ENCODE results near the gene FBXL5. TPM values are rescaled to one million over a fixed set of nuclear protein-coding genes. Genes with fewer than 3 reads are reported as not detected.

The FBXL5 gene
- total and polyA plus RNA-seq, 4 donors, result 69.3 to 81.1 (median 74.8) TPM

DNA sequence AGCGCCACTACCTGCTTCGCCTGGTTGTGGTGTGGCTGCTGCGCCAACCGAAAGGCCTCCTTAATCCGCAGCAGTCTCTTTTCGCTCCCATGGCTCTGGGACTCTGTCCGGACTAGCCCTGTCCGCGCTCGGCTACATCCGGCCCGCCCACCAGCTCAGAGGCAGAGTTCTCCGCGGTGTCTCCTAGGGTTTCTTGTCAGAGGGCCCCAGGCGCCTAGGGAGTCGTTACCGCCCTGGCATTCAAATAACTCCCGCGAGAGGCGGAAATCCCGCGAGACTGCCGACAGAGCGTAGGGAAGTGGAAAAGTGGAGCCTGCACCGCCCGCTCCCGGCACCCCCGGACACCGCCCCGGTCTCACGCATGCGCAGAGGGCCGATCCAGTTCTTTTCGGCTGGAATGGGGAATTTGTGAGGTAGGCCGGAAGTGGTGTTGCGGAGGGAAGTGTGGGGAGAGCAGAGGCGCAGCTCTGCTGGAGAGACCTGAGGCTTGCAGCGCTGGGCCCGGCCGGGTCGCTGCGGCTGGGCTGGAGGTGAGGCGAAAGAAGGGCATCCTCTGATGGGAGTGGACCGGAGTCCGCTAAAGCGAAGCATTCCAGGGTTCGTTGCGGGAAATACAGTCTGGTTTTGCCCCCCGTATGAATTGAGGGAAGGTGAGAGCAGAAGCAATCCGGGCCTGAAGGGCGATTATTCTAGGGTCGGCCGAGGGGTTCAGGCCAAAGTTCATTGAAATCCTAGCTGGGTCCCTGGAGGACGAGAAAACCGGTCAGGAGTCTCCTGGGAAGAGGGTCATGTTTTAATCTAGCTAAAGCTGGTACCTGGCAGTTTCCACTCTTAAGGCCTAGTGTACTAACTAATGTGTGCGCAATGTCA is 26.4 kb upstream of the FBXL5 start, which contains the start of gene FAM200B:
Gene FAM200B, plus strand, starts transcription at position 456 of the 870 bp plus-strand sequence. CDS start 5,151 bp downstream, outside the sequence.
- no peaks in the 10 kb centered on the region for H3K36me3 ChIP-seq (ENCODE audit: control insufficient read depth in 1 of 2, insufficient read depth in 2 of 2, low read length in 1 of 2)
- DNase-seq (peak; percentile 99 to 100), ATAC-seq (ENCODE audit: low FRiP score) (peak; percentile 100)
- no peaks in the 10 kb centered on the region for H3K9me3 ChIP-seq (ENCODE audit: control insufficient read depth, low read length)
- no peaks in the 10 kb centered on the region for H3K27me3 ChIP-seq (ENCODE audit: control insufficient read depth in 1 of 2, insufficient read depth in 2 of 2, low read length in 1 of 2)
- H3K27ac ChIP-seq (ENCODE audit: low read depth in 1 of 2, low read length in 2 of 2), result peak within 1 kb of the TSS in 1 of 2 donors; percentile 89
- peak within 1 kb of the TSS; percentile 72 to 93 for H3K4me3 ChIP-seq (ENCODE audit: low read length in 2 of 2)
- WGBS, 2 donors, result 0% methylated on average over 56 of the region's 56 CpGs
- peaks cover 0 to 6% of the 10 kb centered on the region in 2 donors for H3K4me1 ChIP-seq (ENCODE audit: control insufficient read depth in 1 of 2, insufficient read depth in 2 of 2, low read length in 2 of 2)
- intact Hi-C loops (cut with DNase I), result loop anchor here in 1 of 2 donors (2.0 kb wide), 1 partner anchor 25 kb away; no protein-coding TSS in a partner anchor

DNA sequence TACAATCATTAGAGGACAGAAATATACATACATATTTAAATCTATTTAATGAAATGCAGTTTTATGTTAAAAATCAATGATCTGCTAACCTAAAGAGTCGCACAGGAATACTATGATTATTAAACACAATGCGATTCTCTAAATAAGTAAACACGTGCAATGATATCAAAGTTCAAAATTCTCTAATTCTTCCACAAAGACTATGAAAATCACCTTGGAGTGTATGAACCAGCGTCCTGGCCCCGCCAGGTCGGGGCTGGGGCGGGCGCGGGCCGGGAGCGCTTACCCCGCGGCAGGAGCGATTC is 25.9 kb upstream of the FBXL5 start:
- Histone ChIP-seq H3K4me1 (ENCODE audit: control insufficient read depth in 1 of 2, insufficient read depth in 2 of 2, low read length in 2 of 2) (peaks cover 0 to 6% of the 10 kb centered on the region in 2 donors), H3K9me3 (ENCODE audit: control insufficient read depth, low read length) (no peaks in the 10 kb centered on the region), H3K36me3 (ENCODE audit: control insufficient read depth in 1 of 2, insufficient read depth in 2 of 2, low read length in 1 of 2) (no peaks in the 10 kb centered on the region), H3K4me3 (ENCODE audit: low read length in 2 of 2) (peak overlapping the region; percentile 23 to 36), H3K27ac (ENCODE audit: low read depth in 1 of 2, low read length in 2 of 2) (no peak overlapping the region), H3K27me3 (ENCODE audit: control insufficient read depth in 1 of 2, insufficient read depth in 2 of 2, low read length in 1 of 2) (no peaks in the 10 kb centered on the region)
- DNase-seq (no peak), ATAC-seq (ENCODE audit: low FRiP score) (no peak)
- WGBS, 2 donors, result 1 to 2% methylated on average over 14 of the region's 14 CpGs
- intact Hi-C loops (cut with DNase I), result loop anchor here in 1 of 2 donors (2.0 kb wide), 1 partner anchor 24 kb away; no protein-coding TSS in a partner anchor

DNA sequence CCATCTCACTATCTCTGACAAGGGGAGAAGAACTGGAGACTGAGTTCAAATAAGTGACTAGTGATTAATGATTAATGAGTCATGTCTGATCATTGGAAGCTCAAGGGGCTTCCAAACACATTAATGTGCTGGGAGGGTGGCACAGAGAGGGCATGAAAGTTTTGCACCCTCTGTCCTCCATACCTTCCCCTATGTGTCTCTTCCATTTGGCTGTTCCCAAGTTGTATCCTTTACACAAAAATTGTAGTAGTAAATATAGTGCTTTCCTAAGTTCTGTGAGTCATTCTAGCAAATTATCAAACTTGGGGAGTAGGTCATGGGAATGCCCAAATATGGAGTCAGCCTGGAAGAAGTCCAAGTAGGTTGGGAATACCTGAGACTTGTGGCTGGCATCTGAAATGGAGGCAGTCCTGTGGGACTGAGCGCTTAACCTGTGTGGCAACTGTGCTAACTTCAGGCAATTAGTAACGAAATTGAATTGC is 22.4 kb upstream of the FBXL5 start:
- Histone ChIP-seq H3K4me1 (ENCODE audit: control insufficient read depth in 1 of 2, insufficient read depth in 2 of 2, low read length in 2 of 2) (no peaks in the 10 kb centered on the region), H3K9me3 (ENCODE audit: control insufficient read depth, low read length) (no peaks in the 10 kb centered on the region), H3K4me3 (ENCODE audit: low read length in 2 of 2) (no peak overlapping the region), H3K27me3 (ENCODE audit: control insufficient read depth in 1 of 2, insufficient read depth in 2 of 2, low read length in 1 of 2) (no peaks in the 10 kb centered on the region), H3K27ac (ENCODE audit: low read depth in 1 of 2, low read length in 2 of 2) (no peak overlapping the region), H3K36me3 (ENCODE audit: control insufficient read depth in 1 of 2, insufficient read depth in 2 of 2, low read length in 1 of 2) (no peaks in the 10 kb centered on the region)
- no peak for DNase-seq
- ATAC-seq (ENCODE audit: low FRiP score), result no peak
- intact Hi-C loops (cut with DNase I), result no loop called here
- 88 to 93% methylated on average over 2 of the region's 2 CpGs for WGBS, 2 donors

DNA sequence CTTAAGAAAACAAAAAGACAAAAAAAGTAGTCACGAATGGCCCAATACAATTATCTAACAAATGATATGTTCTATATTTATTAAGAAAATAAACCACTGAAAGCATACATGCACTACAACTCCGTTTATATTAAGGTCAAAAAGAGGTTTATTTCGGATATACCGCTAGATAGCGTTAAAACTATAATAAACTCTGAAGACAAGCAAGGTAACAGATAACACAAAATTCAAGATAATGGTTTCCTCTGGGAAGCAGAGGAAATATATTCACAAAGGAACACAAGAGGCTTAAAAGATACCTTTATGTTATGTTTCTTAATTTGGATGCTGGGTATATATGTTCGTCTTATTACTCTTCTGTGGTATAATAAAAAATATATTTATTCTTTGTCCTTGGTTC is 21.7 kb upstream of the FBXL5 start:
- Histone ChIP-seq H3K36me3 (ENCODE audit: control insufficient read depth in 1 of 2, insufficient read depth in 2 of 2, low read length in 1 of 2) (no peaks in the 10 kb centered on the region), H3K4me3 (ENCODE audit: low read length in 2 of 2) (no peak overlapping the region), H3K4me1 (ENCODE audit: control insufficient read depth in 1 of 2, insufficient read depth in 2 of 2, low read length in 2 of 2) (no peaks in the 10 kb centered on the region), H3K27ac (ENCODE audit: low read depth in 1 of 2, low read length in 2 of 2) (no peak overlapping the region), H3K9me3 (ENCODE audit: control insufficient read depth, low read length) (no peaks in the 10 kb centered on the region), H3K27me3 (ENCODE audit: control insufficient read depth in 1 of 2, insufficient read depth in 2 of 2, low read length in 1 of 2) (no peaks in the 10 kb centered on the region)
- ATAC-seq (ENCODE audit: low FRiP score) (no peak), DNase-seq (no peak)
- intact Hi-C loops (cut with DNase I), result no loop called here
- 87 to 91% methylated on average over 6 of the region's 6 CpGs for WGBS, 2 donors

DNA sequence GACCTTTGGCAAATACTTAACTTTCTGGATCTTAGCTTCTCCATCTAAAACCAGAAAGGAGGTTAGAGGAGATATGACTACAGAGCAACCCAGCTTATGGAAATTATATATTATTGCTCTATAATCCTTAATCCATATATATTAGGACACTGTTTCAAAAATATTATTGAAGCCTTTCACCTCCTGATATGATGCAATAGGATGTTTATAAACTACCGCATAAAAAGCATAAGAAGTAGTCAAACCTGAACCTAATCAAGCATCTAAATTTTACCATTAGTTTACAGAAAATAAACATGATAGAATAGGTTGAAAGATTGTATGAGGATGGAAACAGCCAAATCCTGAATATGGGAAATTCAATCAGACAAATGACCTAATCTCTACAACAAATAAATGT is 20.9 kb upstream of the FBXL5 start:
- intact Hi-C loops (cut with DNase I), result no loop called here
- Histone ChIP-seq H3K9me3 (ENCODE audit: control insufficient read depth, low read length) (no peaks in the 10 kb centered on the region), H3K27me3 (ENCODE audit: control insufficient read depth in 1 of 2, insufficient read depth in 2 of 2, low read length in 1 of 2) (no peaks in the 10 kb centered on the region), H3K4me3 (ENCODE audit: low read length in 2 of 2) (no peak overlapping the region), H3K27ac (ENCODE audit: low read depth in 1 of 2, low read length in 2 of 2) (no peak overlapping the region), H3K4me1 (ENCODE audit: control insufficient read depth in 1 of 2, insufficient read depth in 2 of 2, low read length in 2 of 2) (no peaks in the 10 kb centered on the region), H3K36me3 (ENCODE audit: control insufficient read depth in 1 of 2, insufficient read depth in 2 of 2, low read length in 1 of 2) (no peaks in the 10 kb centered on the region)
- no peak for DNase-seq
- 95 to 100% methylated on average over 1 of the region's 1 CpG for WGBS, 2 donors
- no peak for ATAC-seq (ENCODE audit: low FRiP score)

DNA sequence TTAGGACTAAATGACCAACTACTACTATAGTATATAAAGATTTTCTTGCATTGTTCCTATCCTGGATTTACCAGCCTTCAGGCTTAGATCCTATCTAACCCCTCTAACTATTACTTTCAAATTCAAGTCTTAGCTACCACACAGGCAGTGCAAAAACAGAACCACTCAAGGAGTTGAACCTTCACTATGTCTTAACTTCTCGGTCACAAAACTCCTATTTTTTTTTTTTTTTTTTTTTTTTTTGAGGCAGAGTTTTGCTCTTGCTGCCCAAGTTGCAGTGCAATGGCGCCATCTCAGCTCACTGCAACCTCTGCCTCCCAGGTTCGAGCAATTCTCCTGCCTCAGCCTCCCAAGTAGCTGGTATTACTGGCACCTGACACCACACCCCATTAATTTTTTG is 20.2 kb upstream of the FBXL5 start:
- 85 to 88% methylated on average over 3 of the region's 3 CpGs for WGBS, 2 donors
- DNase-seq, result no peak

DNA sequence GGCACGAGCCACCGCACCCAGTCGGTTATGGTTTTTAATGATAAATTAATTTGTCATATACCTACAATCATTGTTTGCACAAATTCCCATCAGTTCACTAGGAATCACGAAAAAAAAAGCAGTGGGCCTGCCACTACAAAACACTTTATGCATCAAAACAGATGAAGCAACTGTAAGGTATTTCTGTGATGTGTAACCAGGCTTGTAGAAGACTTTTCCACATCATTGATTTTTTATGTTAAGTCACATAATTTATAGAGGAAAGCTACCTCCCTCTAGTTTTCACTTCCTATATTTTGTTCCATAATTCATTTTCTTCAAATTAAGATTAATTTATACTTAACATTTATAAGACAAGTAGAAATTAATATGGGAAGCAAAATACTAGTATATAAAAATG is 19.8 kb upstream of the FBXL5 start:
- 96 to 97% methylated on average over 4 of the region's 4 CpGs for WGBS, 2 donors
- intact Hi-C loops (cut with DNase I), result no loop called here
- no peak overlapping the region for H3K4me3 ChIP-seq (ENCODE audit: low read length in 2 of 2)
- ATAC-seq (ENCODE audit: low FRiP score) (no peak), DNase-seq (no peak)
- no peaks in the 10 kb centered on the region for H3K4me1 ChIP-seq (ENCODE audit: control insufficient read depth in 1 of 2, insufficient read depth in 2 of 2, low read length in 2 of 2)
- no peaks in the 10 kb centered on the region for H3K9me3 ChIP-seq (ENCODE audit: control insufficient read depth, low read length)
- H3K36me3 ChIP-seq (ENCODE audit: control insufficient read depth in 1 of 2, insufficient read depth in 2 of 2, low read length in 1 of 2), result no peaks in the 10 kb centered on the region
- H3K27me3 ChIP-seq (ENCODE audit: control insufficient read depth in 1 of 2, insufficient read depth in 2 of 2, low read length in 1 of 2), result no peaks in the 10 kb centered on the region
- no peak overlapping the region for H3K27ac ChIP-seq (ENCODE audit: low read depth in 1 of 2, low read length in 2 of 2)

More for the DNA sequence above, 20.2 kb upstream of the FBXL5 start:
- Histone ChIP-seq H3K4me1 (ENCODE audit: control insufficient read depth in 1 of 2, insufficient read depth in 2 of 2, low read length in 2 of 2) (no peaks in the 10 kb centered on the region), H3K9me3 (ENCODE audit: control insufficient read depth, low read length) (no peaks in the 10 kb centered on the region), H3K27ac (ENCODE audit: low read depth in 1 of 2, low read length in 2 of 2) (no peak overlapping the region), H3K27me3 (ENCODE audit: control insufficient read depth in 1 of 2, insufficient read depth in 2 of 2, low read length in 1 of 2) (no peaks in the 10 kb centered on the region), H3K36me3 (ENCODE audit: control insufficient read depth in 1 of 2, insufficient read depth in 2 of 2, low read length in 1 of 2) (no peaks in the 10 kb centered on the region), H3K4me3 (ENCODE audit: low read length in 2 of 2) (no peak overlapping the region)
- intact Hi-C loops (cut with DNase I), result no loop called here
- ATAC-seq (ENCODE audit: low FRiP score), result no peak

DNA sequence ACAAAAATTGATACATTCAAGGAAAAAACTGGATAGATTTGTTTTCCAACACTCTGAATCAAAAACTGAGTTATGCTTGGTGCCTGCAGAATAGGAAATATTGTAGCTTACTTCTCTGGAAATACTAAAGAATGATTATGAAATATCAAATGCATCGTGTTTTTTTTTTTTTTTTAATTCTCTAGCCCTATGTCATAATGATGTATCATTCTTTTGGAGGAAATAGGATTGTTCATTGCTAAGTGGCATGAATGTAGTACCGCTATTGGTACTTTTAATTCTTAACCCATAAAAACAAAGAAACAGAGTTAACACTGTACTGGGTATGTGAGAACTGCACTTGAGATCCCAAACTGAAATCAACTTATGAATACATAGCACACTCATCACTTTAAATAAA is 18.9 kb upstream of the FBXL5 start:
- WGBS, 2 donors, result 88 to 91% methylated on average over 2 of the region's 2 CpGs
- H3K36me3 ChIP-seq (ENCODE audit: control insufficient read depth in 1 of 2, insufficient read depth in 2 of 2, low read length in 1 of 2), result no peaks in the 10 kb centered on the region
- H3K4me1 ChIP-seq (ENCODE audit: control insufficient read depth in 1 of 2, insufficient read depth in 2 of 2, low read length in 2 of 2), result no peaks in the 10 kb centered on the region
- no peaks in the 10 kb centered on the region for H3K27me3 ChIP-seq (ENCODE audit: control insufficient read depth in 1 of 2, insufficient read depth in 2 of 2, low read length in 1 of 2)
- no peak for DNase-seq
- ATAC-seq (ENCODE audit: low FRiP score), result no peak
- H3K9me3 ChIP-seq (ENCODE audit: control insufficient read depth, low read length), result no peaks in the 10 kb centered on the region
- H3K27ac ChIP-seq (ENCODE audit: low read depth in 1 of 2, low read length in 2 of 2), result no peak overlapping the region
- intact Hi-C loops (cut with DNase I), result no loop called here
- no peak overlapping the region for H3K4me3 ChIP-seq (ENCODE audit: low read length in 2 of 2)

DNA sequence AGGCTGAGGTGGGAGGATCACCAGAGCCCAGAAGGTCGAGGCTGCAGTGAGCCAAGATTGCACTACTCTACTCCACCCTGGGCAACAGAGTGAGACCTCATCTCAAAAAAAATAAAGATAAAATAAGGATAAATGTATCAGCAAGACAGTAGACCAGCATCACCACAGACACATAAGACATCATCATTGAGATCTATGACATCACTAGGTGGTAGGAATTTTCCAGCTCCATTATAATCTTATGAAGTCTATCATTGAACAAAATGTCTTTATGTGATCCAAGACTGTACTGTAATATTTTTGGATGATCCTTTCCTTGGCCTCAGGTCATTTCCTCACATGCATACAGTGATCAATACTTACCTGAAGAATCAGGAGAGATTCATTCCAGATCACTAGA is 18.2 kb upstream of the FBXL5 start:
- Histone ChIP-seq H3K27ac (ENCODE audit: low read depth in 1 of 2, low read length in 2 of 2) (no peak overlapping the region), H3K4me3 (ENCODE audit: low read length in 2 of 2) (no peak overlapping the region), H3K4me1 (ENCODE audit: control insufficient read depth in 1 of 2, insufficient read depth in 2 of 2, low read length in 2 of 2) (no peaks in the 10 kb centered on the region), H3K9me3 (ENCODE audit: control insufficient read depth, low read length) (no peaks in the 10 kb centered on the region), H3K36me3 (ENCODE audit: control insufficient read depth in 1 of 2, insufficient read depth in 2 of 2, low read length in 1 of 2) (no peaks in the 10 kb centered on the region), H3K27me3 (ENCODE audit: control insufficient read depth in 1 of 2, insufficient read depth in 2 of 2, low read length in 1 of 2) (no peaks in the 10 kb centered on the region)
- intact Hi-C loops (cut with DNase I), result no loop called here
- ATAC-seq (ENCODE audit: low FRiP score) (no peak), DNase-seq (no peak)
- WGBS, 2 donors, result 96 to 98% methylated on average over 1 of the region's 1 CpG
